HG03520 (cell line): Measurements from ENCODE around the gene FMN2.

ENCODE experiments used
- ATAC-seq: cut with Tn5 transposase; IDR thresholded peaks from one replicate; pipeline ENCODE4 v1.9.1; 2021; ENCODE audit warnings: mild to moderate bottlenecking, moderate library complexity; ENCODE audit not compliant: unreplicated experiment

FMN2 gene

DNA sequence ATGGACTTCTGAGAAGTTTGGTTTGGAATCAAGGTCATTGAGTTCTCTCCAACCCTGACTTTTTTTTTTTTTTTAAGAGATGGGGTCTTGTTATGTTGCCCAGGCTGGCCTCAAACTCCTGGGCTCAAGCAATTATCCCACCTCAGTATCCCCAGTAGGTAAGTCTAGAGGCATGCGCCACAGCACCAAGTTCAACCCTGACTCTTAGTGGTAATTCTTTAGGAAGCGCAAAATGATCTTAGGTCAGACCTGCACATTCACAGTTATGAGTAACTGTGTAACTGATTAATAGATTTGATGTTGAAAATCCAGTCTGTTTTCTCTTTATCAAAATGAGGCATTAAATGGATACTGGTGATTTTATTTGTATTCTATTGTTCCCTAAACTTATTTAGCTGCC, 424.4 kb downstream of the FMN2 start:
- no peak for ATAC-seq

DNA sequence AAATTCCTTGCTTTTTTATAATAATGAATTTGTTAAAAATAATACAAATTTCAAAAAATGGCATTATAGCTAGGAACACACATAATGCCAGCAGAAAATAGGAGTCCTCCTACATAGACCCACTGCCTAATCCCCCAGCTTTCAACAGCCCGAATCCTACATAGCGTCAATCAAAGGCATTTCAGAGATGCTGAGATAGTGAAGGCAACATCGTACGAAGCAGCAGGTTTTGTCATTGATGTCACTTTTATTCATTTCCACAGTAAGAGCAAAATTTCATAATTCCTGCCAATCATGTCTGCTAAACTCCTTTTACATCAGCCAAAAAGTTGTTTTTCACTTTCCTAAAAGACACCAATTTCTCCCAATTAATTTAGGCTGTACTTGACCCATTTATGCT, 426.2 kb downstream of the FMN2 start:
- no peak for ATAC-seq

DNA sequence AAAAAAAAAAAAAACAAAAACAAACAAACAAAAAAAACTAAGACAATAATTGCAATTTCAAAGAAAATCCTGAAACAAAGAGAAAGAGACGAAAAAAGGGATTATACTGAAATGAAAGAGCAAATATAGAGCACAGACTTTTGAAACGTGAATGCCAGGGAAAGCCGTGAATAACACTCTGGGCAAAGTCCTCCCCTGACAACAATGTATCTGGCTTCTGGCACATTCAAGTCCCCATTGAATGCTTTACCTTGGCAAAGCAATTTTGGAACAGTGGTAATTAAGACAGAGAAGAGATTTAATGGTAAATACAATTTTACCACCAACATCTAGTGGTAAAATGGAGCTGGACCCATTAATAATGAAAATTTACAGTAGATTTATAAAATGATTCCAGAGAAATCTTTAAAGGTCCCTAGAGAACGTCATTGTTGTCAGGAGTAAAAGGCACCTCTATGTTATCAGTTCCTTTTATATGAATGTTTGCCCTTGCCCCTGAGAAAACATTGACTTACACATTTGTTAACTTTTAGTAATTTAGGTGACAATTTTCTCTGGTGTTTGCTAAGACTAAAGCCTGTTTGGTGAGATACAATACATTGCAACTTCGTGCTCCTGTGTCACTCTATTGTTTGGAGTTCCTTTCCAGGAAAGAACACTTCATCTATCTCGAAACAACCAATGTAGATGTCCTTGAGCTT, 430.6 kb downstream of the FMN2 start:
- no peak for ATAC-seq

DNA sequence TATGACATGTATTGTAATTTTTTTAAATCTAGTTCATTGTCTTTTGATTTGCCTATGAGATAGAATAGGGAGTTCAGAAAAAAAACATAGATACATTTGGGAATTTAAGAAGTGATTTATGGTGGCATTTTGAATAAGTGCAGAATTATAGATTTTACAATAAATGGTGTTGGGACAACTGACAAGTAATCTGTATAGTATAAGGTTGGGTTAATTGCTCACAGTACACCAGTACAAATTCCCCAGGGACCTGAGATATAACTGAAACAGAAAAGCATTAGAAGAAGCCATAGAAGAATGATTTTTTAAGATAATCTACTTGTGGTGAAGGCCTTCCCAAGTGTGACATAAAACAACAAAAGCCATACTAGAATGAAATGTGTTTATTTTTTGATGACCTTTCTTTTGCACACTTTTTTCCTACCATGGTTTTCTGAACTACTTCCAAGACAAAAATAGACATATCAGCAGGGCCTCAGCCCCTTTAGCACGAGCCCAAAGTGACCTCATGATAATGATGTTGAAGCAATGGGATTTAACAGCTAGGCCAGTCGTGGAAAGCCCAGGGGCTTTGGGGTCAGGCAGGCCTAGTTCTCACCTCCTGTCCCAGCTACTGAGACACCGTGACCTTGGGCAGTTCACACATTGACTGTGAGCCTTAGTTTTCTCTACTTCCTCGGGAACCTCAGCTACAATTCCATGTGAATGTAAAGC, 432.8 kb downstream of the FMN2 start:
- no peak for ATAC-seq
